Daoy (cell line): ENCODE results near the gene MAPKAPK2. TPM values are rescaled to one million over a fixed set of nuclear protein-coding genes. Genes with fewer than 3 reads are reported as not detected.
"Not testable (repeated sequence)": the region's sequence is repeated elsewhere in the genome, so short reads cannot be mapped to it uniquely, and the experiment has no call there.

Source experiments
- DNase-seq: peaks from one replicate; pipeline ENCODE4 v3.0.0-alpha.2; 2015; ENCODE audit warnings: low read depth
- total RNA-seq: library from RNA; depleted of rRNA; stranded (reverse); fragments of >200 nt; shearing (Covaris generic); gene quantifications from 2 replicates; pipeline ENCODE4 v1.2.3, GENCODE V29; 2014

The MAPKAPK2 gene
- total RNA-seq, 1 experiment from 2014 or later = 32.0 TPM

DNA sequence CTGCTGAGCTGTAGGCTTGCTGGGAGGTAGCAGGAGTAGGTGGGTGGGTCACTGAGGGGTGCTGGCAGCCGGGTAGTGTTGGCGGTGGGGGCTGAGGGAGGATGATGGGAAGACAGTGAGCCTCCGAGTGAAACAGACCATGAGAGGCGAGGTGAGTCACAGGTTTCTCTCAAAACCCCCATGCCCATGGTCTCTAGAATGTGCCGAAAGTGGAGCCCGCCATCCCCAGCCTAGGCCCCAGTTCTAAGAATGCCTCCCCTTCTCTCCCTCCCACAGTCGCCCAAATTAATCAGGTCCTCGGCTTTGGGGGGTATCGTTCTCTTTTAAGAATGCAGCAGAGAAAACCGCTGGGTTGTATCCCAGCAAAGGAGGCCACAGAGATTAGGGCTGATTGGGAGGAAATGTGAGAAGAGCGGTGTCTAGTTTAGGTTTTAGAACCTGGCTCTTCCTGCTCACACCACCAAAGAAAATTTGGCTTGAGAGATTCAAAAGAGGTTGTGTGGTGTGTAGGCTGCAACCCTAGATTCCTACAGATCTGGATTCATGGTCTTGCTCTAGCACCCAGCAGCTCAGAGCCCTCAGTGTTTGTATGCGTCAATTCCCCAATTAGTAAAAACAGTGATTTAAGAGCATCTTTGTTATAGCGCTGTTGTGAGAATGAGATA, 58.1 kb downstream of the MAPKAPK2 start:
- no peak for DNase-seq

DNA sequence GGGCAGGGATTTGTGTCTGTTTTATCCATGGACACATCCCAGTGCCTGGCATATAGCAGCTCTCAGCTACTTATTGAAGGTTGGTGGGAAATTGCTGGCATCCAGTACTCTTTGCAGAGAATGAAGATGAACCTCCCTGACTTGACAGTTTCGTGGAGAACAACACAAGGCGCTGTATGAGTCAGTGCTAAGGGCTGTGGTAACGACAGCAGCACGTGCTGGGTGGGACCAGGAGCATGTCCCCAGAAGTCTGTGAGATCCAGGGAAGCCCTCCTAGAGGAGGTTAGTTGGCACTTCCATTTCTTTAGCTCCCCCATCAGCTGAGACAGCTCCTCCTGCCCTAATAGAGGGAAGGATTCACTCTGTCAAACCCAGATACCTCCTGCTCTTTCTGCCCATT, 60.0 kb downstream of the MAPKAPK2 start:
- DNase-seq = no peak

DNA sequence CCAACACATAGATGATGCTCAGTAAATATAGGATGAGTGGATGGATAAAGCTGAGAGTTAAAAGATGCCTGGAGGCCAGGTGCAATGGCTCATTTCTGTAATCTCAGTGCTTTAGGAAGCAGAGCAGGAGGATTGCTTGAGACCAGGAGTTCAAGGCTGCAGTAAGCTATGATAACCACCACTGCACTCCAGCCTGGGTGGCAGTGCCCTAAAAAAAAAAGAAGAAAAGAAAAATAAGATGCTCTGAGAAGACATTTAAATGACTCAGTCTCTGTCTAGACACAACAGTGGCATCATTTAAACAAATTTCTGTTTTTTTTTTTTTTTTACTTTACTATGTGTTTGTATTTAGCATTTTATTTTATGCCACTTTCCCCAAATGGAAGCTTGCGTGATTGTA, 60.6 kb downstream of the MAPKAPK2 start:
- DNase-seq = no peak

DNA sequence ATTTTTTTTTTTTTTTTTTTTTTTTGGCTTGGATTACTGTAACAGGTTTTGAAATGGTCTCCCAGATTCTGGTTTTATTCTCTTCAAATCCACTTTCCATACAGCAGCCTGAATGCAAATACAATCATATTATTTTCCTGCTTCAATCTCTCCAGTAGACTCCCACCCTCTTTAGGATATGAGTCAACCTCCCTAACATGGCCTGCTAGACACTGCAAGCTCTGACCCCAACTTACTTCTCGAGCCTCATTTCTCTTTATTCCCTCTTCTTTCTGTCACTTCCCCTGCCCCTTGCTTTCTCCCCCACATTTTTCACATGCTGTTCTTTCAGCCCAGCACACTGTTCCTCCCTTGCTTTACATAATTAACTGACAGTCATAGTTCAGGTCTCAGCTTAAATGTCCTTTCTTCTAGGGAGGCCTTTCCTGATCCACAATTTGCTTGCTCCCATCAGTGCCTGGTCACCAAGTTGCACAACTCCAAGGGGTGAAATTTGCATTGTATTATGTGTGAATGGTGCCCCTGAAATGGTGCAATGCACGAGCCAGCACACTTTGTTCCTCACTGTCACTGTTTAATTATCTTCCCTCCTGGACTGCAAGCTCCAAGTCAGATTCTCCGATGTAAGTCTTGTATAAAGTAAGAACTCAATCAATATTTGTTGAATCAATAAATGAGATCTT, 63.8 kb downstream of the MAPKAPK2 start:
- no peak for DNase-seq

DNA sequence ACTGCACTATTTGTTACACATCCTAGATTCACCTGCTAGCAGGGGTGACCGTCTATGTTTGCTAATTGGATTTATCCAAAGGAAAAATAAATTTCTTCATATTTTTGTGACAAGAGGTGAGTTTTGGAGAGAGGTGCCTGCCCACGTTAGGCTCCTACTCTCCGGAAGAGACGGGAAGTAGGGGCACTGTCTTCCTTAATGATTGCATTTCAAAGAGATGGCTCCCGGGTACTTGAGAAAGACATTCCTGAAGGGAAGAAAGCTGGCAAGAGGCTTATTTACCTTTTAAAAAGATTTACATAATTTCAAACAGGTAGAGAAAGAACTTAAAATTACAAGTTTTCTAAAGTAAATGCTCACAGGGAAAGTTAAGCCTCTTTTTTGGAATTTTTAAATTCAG, 67.2 kb downstream of the MAPKAPK2 start:
- no peak for DNase-seq

DNA sequence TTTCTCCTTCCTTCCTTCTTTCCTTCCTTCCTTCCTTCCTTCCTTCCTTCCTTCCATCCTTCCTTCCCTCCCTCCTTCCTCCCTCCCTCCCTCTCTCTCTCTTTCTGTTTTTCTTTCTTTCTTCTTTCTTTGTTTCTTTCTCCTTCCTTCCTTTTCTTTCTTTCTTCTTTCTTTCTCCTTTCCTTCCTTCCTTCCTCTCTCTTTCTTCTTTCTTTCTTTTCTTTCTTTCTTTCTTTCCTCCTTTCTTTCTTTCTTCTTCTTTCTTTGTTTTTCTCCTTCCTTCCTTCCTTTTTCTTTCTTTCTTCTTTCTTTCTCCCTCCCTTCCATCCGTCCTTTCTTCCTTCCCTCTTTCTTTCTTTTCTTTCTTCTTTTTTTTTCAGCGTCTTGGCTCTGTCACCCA, 67.8 kb downstream of the MAPKAPK2 start:
- no peak for DNase-seq

DNA sequence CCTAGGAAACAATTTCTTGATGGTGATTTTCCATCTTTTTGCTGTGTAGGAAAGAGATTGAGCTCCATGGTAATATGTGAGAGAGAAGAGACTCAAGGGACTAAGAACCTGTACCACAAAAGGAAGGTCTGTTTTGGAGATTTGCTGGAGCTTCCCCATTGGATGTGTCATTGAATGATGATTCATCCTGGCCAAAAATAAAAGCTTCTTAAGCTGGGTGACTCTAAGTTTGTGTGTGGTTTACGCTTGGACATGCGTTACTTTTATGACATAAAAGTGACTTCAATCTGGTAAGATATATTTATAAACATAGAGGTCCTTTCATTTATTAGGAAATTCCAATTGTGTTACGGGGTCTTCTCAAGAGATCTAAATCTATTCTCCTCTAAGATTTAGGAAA, 68.4 kb downstream of the MAPKAPK2 start:
- no peak for DNase-seq

DNA sequence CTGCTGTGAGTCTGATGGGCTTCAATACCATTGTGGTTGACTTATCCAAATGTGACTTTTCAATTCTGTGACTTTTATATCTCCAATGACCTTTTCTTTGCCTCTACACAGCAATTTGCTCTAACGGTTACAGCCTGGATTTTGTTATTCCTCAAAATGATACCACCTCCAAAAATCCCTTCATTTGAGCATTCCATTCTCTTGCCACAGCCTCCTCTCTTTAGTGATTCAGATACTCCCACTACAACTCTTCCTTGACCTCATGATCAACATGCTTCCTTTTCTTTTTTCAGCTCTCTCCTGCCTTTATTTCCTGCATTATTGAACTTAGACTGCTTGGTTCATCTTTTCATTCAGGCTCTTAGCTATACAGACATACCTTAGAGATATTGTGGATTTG, 69.3 kb downstream of the MAPKAPK2 start:
- no peak for DNase-seq

DNA sequence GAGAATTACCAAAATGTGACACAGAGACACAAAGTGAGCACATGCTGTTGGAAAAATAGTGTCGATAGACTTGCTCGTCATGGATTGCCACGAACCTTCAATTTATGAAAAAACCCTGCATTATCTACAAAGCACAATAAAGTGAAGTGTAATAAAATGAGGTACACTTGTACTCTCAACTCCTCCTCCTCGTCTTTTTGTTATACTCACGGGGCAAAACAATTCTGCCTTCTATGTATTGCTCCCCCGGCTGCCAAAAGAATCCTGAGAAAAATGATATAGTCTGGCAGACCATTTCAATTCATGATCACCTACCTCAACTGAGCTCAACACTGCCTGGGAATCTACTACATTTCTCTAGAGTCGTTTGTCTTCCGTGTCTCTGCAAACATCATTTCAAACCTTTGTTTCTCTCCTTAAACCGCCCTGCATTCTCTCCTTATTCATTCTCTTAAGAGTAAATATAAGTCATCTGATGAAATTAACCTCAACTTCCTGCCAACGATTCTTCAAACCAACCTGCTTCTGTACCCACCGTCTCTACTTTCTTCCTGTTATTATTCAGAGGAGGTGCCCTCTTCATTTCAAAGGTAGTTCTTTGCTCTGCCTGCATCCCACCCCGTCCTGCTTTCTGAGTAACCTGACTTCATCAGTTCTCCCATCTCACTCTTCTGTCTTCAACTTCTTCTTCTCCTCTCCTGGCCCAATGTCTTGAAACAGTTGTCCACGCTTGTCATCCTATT, 73.0 kb downstream of the MAPKAPK2 start:
- DNase-seq = no peak

DNA sequence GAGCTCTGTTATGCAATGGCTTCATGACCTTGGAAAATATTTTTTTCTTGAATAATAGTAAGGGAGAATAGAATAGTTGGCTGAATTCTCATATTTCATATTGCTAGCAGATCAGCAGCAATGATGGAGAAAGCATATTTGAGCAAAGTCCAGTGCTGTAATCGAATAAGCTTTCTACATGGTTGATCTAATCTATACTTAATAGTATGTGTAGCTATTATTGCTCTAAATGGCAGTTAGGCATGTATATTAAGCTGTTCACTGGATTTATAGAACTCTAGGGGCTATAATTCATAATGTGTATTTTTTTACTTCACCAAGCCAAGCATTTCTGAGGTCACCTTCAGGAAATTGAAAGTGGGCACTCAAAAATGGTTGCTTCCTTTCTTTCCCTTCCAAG, 75.9 kb downstream of the MAPKAPK2 start:
- DNase-seq = no peak

DNA sequence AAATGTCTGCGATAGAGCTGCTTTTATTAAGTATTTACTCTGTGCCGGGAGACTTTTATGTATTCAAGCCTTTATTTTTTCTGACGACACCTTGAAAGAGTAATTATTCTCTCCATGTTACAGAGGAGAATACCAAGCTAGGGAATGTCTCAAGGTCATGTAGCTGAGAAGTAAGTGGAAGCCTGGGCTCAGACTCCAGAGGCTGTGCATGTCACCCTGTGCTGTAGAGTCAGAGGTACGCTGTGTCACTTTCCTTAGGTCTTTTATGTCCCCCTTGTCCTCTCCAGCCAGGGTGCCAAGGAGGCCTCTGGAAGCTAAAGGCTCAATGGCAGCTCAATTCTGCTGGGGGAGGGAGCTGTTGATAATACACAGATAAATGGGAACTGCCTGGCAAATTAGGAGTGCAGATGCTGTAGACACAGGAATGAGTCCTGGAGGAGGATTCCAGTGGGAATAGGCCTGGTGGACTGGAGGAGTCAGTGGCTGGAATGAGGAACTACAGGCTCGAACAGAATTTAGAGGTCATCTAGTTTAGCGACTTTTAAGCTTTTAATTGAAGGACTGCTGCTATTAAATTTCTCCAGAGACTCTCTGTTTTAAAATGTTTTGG, 76.6 kb downstream of the MAPKAPK2 start:
- DNase-seq = no peak

DNA sequence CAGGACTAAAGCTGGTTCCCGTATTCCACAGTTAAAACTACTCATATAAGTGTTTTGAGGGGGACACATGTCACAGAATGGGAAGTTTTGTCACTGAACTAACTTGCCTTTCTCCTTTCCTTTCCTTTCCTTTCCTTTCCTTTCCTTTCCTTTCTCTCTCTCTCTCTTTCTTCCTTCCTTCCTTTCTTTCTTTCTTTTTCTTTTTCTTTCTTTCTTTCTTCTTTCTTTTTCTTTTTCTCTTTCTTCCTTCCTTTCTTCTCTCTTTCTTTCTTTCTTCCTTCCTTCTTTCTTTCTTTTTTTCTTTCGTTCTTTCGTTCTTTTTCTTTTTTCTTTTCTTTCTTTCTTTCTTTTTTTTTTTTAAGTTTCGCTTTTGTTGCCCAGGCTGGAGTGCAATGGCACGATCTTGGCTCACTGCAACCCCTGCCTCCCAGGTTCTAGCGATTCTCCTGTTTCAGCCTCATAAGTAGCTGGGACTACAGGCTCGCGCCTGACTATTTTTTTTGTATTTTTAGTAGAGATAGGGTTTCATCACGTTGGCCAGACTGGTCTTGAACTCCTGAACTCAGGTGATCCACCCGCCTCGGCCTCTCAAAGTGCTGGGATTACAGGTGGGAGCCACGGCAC, 78.1 kb downstream of the MAPKAPK2 start:
- not testable (repeated sequence) for DNase-seq

DNA sequence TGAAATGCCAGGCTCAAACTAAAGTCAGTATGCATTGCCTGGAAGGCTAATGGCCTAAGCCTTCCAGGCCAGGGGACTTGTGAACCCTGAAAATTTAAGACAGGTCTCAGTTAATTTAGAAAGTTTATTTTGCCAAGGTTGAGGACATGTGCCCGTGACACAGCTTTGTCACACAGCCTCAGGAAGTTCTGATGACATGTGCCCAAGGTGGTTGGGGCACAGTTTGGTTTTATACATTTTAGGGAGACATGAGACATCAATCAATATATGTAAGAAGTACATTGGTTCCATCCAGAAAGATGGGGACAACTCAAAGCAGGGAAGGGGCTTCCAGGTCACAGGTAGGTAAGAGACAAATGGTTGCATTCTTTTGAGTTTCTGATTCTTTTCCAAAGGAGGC, 81.1 kb downstream of the MAPKAPK2 start:
- DNase-seq = not testable (repeated sequence)

DNA sequence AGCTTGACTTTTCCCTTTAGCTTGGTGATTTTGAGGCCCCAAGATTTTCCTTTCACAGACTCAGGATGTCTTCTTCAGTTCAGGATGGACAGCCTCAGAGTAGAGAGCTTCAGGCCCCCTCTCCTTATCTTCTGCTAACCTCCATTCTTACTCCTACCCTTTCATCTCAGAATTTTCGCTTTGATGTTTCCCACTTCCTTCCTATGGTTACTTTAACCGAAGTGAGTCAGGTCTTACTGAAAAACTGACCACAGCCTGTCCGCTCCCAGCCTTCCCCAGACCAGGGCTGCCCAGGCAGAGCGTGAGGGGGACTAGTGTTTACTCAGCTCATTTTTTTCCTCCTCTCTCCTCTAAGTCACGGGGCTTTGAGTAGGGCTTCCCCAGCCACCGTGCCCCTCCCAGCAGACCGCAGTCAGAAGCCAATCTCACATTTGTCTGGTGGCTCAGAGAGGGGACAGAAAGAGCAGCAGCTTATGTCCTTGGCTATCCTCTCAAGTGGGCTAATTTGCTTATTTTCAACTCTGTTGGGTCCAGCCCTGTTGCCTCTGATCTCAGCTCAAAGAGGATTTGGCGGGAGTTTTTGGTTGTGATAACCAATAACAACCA, 81.6 kb downstream of the MAPKAPK2 start:
- DNase-seq = peak; percentile 85

DNA sequence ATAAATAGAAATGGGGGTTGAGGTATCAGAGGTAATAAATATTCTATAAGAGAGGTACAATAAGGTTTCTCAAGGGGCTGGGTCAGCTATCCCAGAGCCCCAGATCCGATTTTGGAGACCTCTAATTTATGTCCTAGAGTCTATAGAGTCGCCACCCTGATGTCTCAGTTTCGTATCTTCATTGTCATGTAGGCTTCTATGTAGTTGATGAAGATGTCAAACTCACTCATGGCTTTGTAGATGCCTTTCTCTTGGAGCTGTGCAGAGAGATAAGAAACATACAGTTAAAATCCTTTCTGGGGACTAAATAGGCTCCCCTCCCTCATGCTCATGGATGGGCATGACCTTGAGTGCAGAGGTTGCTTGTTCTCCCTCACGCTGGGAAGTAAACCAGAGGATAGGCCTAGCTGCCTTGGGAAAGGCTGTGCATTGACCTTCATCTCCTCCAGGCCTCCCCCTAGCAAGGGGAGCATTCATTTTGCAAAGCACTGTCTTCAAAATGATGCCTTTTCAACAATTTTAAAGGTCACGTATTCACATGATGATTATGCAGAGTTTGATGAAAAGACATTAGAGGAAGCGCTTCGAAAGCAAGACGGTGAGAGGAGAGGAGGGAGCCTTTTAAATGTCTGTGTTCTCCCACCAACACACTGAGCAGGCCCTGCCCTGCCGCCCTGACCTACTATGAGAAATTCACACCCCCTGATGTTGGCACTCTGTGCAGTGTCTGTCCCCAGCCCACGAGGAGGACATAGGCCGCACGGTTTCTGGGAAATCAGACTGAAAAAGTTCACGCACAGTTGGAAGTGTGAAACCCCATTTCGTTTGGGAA, 84.0 kb downstream of the MAPKAPK2 start:
- DNase-seq = no peak

DNA sequence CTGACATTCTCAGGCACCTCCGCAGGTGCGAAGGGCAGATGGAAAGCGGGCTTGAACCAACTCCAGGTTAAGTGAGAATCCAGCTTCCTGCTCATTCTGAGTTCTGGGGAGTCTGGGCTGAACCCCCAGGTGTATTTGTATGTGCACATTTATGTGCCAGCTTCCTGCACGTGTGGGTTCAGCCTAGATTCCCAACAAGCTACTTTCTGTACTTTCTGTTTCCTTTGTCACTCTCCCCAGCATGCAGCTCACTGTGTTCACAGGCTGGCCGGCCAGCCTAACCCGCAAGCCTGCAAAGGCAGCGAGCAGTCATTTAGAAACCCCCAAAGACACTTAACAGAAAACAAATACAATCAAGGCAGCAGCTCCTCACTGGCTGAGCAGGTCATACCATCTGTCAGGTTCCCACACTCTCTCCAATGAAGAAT, 84.6 kb downstream of the MAPKAPK2 start:
- no peak for DNase-seq

DNA sequence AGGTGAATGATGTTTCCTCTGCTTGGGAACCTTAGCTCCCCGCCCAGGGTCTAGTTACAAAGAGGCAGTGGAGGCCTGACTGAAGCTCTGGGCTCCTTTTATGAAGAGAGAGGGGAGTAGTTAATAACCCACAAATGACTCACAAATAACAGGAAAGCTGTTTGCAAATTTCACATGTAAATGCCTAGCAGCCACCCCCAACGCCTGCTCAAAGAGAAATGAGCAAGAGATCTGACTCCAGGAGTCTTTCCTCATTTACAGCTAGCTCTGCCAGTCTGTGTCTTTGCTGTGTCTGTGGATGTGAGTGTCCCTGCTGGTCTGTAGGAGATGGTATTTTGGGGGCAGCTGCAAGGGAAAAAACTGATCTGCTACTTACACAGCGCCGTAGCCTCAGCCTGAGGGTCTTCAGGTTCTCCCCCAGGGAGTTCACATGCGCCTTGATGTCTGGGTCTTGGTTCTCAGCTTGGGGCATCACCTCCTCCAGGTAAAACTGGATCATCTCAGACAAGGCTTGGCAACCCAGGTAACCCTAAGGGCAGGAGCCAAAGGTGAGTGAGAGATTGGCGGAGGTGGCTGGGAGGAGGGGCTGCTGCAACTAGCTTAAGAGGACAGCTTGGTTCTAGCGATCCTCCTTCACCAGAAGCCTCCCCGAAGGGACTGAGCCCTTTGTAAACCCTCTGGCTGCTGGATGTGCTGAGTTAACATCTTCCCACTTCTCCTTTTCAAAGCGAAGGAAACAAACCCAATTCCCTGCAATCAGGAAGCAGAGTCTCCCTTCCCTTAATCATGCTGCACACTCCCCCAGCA, 86.0 kb downstream of the MAPKAPK2 start, which contains the start of gene IL19:
Gene IL19 (plus strand): TSS at position 243 of the 807 bp plus-strand sequence. CDS start 65,890 bp downstream, outside the sequence.
- no peak for DNase-seq

DNA sequence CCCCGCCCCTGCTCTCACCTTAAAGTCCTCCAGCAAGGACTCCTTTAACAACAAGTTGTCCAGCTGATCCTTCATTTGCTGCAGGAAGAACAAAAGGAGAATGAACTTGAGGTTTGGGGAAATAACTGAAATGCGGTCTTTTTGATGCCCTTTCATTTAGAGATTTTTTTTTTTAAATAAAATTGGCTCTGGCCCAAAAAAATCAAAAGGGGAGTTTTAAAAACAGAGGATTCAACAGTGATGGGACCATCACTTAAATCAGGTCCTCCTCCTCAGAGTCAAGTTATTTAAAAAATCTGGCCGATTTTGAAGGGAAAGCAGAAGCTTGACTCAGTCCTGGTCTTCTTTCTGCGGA, 86.6 kb downstream of the MAPKAPK2 start:
- DNase-seq = no peak

DNA sequence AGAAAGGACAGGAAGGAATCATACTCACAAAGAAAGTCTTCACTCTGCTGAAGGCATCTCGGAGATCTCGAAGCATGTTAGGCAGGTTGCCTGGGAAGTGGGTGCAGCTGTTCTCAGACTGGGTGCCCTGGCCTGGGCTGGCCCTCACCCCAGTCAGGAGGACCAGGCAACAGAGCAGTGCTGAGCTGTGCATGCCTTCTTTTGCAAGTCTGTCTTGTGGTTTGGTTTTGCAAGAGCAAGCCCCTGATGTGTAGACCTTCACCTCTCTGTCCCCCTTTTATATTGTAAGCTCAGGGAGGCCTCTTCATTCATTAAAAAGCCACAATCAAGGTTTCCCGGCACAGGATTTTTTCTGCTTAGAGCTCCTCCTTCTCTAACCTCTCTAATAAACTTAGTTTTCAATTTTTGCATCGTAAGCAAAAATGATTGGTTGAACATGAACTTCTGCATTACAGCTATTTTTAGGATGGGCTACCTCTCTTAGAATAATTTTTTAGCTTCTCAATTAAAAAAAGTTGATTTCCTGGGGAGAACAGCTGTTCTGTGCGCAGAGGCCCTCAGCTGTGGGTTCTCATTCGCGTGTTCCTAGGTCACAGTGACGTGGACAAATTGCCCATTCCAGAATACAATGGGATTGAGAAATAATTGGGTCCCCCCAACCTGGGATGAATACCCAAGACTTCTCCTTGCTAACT, 87.7 kb downstream of the MAPKAPK2 start, which contains the start of gene IL10:
Gene IL10 (minus strand): TSS at position 252 of the 695 bp plus-strand sequence. CDS start 59 bp downstream, at position 193.
- DNase-seq = no peak
